HG03432 (cell line): ENCODE results near the gene UCHL5.
"Not testable (repeated sequence)": the region's sequence is repeated elsewhere in the genome, so short reads cannot be mapped to it uniquely, and the experiment has no call there.

ENCODE experiments used
- ATAC-seq: cut with Tn5 transposase; IDR thresholded peaks from one replicate; pipeline ENCODE4 v1.9.1; 2021; ENCODE audit warnings: mild to moderate bottlenecking, moderate library complexity; ENCODE audit not compliant: unreplicated experiment

Gene UCHL5

GRCh38 chr1:193013005-193013404 is 46.2 kb downstream of the UCHL5 start:
- ATAC-seq, result no peak

DNA sequence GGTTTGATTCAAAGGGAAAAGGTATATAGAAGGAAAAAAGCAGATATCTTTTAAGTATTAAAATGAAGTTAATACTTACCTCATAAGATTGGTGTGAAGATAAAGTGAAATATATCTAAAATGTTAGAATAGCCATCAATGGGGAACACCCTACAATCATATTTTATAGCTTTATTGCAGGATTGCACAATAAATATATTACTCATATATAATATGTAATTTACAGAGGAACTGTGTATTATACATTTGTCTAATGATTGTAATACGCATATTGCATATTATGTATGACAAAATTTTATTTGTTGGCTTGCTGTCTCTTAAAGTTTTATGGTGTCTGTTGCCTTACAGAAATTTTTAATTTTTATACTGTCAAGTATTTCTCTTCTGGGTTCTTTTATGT is 47.8 kb downstream of the UCHL5 start:
- no peak for ATAC-seq

DNA sequence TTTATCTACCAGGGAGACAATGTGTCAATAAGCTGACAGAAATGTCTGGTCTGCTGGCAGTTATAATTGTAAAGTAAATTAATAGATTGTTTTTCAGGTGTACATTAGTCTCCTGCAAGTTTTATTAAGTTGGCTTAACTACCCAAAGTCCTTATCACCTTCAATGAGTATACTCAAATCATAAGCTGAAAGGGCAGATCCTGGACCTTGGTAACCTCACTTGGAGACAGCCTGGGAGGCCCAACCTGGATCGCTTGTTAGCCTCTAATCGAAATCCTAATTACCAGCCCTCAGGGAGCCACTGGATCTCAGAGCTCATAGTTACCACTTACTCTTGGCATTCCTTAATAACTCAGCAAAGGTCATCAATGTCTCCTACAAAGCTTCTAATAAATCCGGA is 49.7 kb downstream of the UCHL5 start:
- no peak for ATAC-seq

- no peak for ATAC-seq
These were observed 53.4 kb downstream of the UCHL5 start for GRCh38 chr1:193005785-193006184.

- no peak for ATAC-seq
These were observed 60.6 kb downstream of the UCHL5 start for GRCh38 chr1:192998536-192998935.

DNA sequence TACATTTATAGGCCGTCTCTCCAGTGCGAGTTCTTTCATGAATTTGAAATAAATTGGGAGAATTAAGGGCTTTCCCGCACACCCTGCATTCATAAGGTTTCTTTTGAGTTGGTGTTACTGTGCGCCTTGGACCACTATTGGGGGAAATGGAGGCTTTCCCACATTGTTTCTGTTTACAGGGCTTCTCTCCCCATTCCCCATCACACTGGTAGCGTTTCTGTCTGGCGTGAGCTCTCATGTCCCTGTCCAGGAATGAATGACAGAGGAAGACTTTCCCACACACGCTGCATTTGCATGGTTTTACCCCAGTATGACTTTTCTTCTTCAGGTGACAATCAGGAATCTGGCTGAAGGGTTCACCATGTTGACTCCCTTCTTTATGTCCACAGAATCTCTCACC is 65.0 kb downstream of the UCHL5 start:
- no peak for ATAC-seq

DNA sequence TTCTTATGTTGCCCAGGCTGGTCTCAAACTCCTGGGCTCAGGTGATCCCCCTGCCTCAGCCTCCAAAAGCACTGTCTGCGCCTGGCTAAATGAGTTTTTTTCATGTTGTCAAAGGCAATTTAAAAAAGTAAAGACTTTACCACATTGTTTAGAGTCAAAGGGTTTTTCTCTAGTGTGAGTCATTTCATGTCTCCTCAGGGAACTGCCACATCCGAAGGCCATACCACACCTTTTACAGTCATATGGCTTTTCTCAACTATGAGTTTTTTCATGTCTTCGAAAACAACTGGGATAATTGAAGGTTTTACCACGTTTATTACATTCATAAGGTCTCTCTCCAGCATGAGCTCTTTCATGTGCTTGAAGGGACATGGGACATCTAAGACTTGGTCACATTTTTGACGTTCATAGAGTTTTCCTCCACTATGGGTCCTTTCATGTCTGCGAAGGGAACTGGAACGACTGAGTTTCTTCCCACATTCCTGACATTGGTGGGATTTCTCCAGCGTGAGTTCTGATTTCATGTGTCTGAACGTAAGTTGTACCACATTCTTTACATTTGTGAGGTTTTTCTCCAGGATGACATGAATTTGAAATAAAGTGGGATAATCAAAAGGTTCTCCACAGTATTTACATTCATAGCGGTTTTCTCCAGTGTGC is 65.6 kb downstream of the UCHL5 start:
- ATAC-seq, result peak; percentile 47

GRCh38 chr1:192986748-192987334 is 72.3 kb downstream of the UCHL5 start:
- ATAC-seq, result not testable (repeated sequence)

DNA sequence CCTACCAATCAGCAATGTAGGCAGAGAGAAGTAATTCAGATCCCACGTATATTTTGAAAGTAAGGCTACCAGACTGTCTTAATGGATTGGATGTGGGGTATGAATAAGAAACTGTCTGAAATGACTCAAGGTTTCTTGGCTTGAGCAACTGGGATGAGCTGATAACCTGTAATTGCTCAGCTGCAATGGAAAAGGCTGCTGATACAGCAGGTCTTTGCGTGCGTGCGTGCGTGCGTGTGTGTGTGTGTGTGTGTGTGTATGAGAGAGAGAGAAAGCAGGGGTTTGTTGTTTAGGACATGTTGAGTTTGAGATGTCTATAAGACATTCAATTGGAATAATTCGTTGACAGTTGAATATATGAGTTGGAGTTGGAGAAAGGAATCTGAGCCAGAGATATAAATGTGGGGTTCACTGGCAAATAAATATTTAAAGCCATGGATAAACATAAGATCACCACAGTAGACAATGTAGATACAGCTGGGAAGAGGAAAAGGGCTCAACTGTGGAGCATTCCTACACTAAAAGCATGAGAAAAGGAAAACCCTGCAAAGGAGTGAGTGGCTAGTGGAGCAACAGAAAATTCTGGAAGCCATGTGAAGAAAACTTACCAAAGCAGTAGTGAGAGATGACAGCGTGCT is 72.9 kb downstream of the UCHL5 start:
- no peak for ATAC-seq

DNA sequence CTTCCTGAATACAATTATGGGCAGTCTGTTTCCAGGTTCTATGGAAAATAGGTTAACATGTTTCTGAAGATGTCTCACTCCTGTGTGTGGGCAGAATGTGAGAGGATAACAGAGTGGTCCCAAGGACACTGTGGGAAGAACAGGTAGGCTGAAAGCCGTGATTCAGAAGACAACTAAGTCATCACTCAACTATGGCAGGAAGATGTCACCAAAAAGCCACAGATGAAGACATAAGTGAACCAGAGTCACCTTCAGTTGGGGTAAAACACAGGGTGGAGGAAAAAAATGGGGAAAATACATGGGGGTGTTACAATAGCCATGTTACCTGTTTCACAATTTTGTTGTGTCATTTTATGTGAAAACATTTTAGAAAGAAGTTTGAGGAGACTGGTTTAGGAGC is 75.1 kb downstream of the UCHL5 start:
- ATAC-seq, result no peak

DNA sequence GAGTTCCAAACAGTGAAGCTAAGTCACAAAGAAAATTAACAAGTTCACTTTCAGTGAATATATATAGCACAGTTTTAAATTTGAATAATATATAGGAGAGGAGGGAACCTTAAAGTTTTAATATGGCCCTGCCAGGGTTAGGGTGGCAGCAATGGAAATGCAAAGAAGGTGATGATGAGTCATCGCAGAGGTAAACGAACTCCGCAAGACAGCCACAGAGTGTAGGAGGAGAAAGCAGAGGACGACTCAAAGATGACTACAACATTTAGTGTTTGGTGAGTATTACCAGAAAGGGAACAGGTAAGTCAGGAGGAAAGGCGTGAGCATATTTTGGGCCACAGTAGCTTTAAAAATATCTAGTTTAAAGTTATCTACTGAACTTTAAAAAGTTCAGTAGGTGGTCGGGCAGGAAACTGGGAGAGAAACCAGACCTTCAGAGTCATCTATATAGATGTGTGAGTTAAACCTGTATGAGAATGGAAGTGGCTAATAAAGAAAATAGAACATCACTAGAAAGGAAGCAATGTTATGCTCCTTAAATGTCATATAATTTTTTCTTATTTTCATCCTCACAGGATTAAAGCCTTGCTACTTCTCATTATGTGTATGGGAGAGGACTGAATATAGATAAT is 75.7 kb downstream of the UCHL5 start:
- peak; percentile 96 for ATAC-seq

GRCh38 chr1:192980856-192981255 is 78.3 kb downstream of the UCHL5 start:
- ATAC-seq, result no peak

DNA sequence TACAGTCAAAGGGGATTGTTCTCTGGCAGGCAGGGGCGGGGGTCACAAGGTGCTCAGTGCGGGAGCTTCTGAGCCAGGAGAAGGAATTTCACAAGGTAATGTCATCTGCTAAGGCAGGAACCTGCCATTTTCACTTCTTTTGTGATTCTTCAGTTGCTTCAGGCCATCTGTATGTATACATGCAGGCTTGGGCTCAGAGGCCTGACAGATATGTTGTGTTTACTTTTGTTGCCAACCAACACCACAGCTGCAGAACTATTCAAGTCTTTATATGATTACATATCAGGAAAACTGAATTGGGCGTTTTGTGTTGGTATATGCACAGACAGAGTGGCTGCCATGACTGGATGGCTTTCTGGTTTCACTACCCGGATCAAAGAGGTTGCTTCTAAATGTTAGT is 78.8 kb downstream of the UCHL5 start:
- ATAC-seq, result not testable (repeated sequence)

GRCh38 chr1:192979542-192979941 is 79.6 kb downstream of the UCHL5 start:
- no peak for ATAC-seq

DNA sequence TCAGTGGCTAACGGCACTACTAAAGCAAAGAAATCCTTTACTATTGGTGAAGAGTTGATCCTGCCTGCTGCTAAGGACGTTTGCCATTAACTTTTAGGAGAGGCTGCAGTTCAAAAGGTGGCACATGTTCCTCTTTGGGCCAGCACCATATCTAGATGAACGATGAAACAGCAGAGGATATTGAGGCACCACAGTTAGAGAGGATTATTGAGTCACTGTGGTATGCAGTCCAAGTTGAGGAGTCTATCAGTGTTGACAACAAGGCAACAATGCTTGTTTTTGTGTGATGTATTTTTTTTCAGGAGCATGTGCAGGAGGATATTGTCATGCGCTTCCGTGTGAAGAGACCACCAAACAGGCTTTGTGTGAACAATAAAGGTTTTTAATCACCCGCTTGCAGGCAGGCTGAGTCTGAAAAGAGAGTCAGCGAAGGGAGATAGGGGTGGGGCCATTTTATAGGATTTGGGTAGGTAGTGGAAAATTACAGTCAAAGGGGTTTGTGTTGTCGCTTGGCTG is 80.9 kb downstream of the UCHL5 start:
- ATAC-seq, result no peak

GRCh38 chr1:192977089-192977706 is 82.0 kb downstream of the UCHL5 start:
- no peak for ATAC-seq

- no peak for ATAC-seq
These were observed 82.6 kb downstream of the UCHL5 start for GRCh38 chr1:192976576-192976975.

GRCh38 chr1:192974701-192975100 is 84.5 kb downstream of the UCHL5 start:
- ATAC-seq, result no peak

- ATAC-seq, result no peak
These were observed 85.2 kb downstream of the UCHL5 start for GRCh38 chr1:192973988-192974387.

- no peak for ATAC-seq
These were observed 86.0 kb downstream of the UCHL5 start for GRCh38 chr1:192973202-192973601.

- ATAC-seq, result no peak
These were observed 90.1 kb downstream of the UCHL5 start for GRCh38 chr1:192969091-192969490.
